ENCODE results near the gene HEXA.
"Not testable (repeated sequence)": the region's sequence is repeated elsewhere in the genome, so short reads cannot be mapped to it uniquely, and the experiment has no call there.

DNA sequence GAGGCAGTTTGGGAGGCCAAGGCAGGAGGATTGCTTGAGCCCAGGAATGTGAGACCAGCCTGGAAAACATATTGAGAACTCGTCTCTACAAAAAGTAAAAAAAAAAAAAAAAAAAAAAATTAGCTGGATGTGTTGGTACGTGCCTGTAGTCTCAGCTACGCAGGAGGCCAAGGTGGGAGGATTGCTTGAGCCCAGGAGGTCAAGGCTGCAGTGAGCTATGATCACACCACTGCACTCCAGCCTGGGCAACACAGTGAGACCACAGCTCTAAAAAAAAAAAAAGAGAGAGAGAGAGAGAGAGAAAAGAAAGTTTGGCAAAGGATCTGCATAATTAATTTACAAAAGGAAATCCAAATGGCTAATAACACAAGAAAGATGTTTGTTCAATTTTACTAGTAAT lies 44.0 kb upstream of the HEXA start:
- TF ChIP-seq, protein P1, sequence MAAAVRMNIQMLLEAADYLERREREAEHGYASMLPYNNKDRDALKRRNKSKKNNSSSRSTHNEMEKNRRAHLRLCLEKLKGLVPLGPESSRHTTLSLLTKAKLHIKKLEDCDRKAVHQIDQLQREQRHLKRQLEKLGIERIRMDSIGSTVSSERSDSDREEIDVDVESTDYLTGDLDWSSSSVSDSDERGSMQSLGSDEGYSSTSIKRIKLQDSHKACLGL (CRISPR knock-in tag; IDR thresholded peaks at IDR 0.05; ENCODE audit: borderline replicate concordance, poor library complexity, severe bottlenecking), result not testable (repeated sequence)
- TF ChIP-seq RCOR1 (IDR thresholded peaks at IDR 0.05; ENCODE audit: borderline replicate concordance in 1 of 2, low read depth in 2 of 2, low read length in 2 of 2); MYC (IDR thresholded peaks at IDR 0.05; ENCODE audit: low read depth, low read length); MYC (CRISPR knock-in tag; IDR thresholded peaks at IDR 0.05; ENCODE audit: borderline replicate concordance, low read depth); RBBP5 (IDR thresholded peaks at IDR 0.05; ENCODE audit: borderline replicate concordance, insufficient read depth, low read length, poor library complexity, severe bottlenecking); RBFOX2 (IDR thresholded peaks at IDR 0.05; ENCODE audit: low read depth, low read length); EP300 (IDR thresholded peaks at IDR 0.05; ENCODE audit: low read length); HDAC6 (IDR thresholded peaks at IDR 0.05; ENCODE audit: low read depth, low read length); TAF1 (IDR thresholded peaks at IDR 0.05; ENCODE audit: control insufficient read depth, extremely low read depth, insufficient read depth, low read length, severe bottlenecking); ARID1B (IDR thresholded peaks at IDR 0.05): not testable (repeated sequence)
- TF ChIP-seq, protein P2, sequence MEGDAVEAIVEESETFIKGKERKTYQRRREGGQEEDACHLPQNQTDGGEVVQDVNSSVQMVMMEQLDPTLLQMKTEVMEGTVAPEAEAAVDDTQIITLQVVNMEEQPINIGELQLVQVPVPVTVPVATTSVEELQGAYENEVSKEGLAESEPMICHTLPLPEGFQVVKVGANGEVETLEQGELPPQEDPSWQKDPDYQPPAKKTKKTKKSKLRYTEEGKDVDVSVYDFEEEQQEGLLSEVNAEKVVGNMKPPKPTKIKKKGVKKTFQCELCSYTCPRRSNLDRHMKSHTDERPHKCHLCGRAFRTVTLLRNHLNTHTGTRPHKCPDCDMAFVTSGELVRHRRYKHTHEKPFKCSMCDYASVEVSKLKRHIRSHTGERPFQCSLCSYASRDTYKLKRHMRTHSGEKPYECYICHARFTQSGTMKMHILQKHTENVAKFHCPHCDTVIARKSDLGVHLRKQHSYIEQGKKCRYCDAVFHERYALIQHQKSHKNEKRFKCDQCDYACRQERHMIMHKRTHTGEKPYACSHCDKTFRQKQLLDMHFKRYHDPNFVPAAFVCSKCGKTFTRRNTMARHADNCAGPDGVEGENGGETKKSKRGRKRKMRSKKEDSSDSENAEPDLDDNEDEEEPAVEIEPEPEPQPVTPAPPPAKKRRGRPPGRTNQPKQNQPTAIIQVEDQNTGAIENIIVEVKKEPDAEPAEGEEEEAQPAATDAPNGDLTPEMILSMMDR (IDR thresholded peaks at IDR 0.05 in 2 of 3, conservative IDR thresholded peaks at IDR 0.05 in 1 of 3; ENCODE audit: insufficient read depth in 2 of 3, low read depth in 1 of 3, low read length in 3 of 3), result not testable (repeated sequence)
- TF ChIP-seq, protein P3, sequence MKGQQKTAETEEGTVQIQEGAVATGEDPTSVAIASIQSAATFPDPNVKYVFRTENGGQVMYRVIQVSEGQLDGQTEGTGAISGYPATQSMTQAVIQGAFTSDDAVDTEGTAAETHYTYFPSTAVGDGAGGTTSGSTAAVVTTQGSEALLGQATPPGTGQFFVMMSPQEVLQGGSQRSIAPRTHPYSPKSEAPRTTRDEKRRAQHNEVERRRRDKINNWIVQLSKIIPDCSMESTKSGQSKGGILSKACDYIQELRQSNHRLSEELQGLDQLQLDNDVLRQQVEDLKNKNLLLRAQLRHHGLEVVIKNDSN (CRISPR knock-in tag; IDR thresholded peaks at IDR 0.05), result not testable (repeated sequence)
- TF ChIP-seq, protein P4, sequence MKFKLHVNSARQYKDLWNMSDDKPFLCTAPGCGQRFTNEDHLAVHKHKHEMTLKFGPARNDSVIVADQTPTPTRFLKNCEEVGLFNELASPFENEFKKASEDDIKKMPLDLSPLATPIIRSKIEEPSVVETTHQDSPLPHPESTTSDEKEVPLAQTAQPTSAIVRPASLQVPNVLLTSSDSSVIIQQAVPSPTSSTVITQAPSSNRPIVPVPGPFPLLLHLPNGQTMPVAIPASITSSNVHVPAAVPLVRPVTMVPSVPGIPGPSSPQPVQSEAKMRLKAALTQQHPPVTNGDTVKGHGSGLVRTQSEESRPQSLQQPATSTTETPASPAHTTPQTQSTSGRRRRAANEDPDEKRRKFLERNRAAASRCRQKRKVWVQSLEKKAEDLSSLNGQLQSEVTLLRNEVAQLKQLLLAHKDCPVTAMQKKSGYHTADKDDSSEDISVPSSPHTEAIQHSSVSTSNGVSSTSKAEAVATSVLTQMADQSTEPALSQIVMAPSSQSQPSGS (CRISPR knock-in tag; IDR thresholded peaks at IDR 0.05), result not testable (repeated sequence)
- TF ChIP-seq, protein P5, sequence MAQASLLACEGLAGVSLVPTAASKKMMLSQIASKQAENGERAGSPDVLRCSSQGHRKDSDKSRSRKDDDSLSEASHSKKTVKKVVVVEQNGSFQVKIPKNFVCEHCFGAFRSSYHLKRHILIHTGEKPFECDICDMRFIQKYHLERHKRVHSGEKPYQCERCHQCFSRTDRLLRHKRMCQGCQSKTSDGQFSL (CRISPR knock-in tag; IDR thresholded peaks at IDR 0.05), result not testable (repeated sequence)
- TF ChIP-seq, protein P5 (tag; IDR thresholded peaks at IDR 0.05), result not testable (repeated sequence)
